ENCODE measurements around the gene TIMMDC1. TPM values are rescaled to one million over a fixed set of nuclear protein-coding genes. Genes with fewer than 3 reads are reported as not detected.

The TIMMDC1 gene
- total and polyA plus RNA-seq, 2 of the 13 experiments (the other 11 are each of a cell fraction or from before 2014, with no cell fraction given): 50.0 to 77.8 TPM

DNA sequence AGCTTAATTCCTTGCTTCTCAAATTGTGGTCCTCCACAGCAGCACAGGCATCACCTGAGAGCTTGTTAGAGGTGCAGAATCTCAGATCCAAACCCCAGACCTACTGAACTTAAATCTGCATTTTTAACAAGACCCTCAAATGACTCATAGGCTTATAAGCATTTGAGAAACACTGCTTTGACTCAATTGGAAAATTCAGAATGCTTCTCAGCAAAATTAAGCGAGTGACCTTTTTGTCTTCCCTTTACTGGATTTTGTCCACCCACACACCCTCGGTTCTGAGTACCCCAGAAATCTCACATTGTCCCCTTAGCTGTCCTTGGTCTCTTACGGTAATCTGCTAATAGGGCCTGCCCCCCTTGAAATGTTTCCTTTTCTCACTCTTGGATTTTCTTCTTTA, 43.2 kb downstream of the TIMMDC1 start:
- intact Hi-C loops (cut with micrococcal nuclease; ENCODE audit: unreplicated experiment): no loop called here
- no TSS peak for BruUV-seq (replicated peaks)
- no peak overlapping the region for H2AFZ ChIP-seq (ENCODE audit: low read length)
- POLR2A ChIA-PET: no interaction called here
- CTCF ChIA-PET (ENCODE audit: low intra/inter-chr PET ratio, low total read pairs): no interaction called here
- FAIRE-seq: no peak
- no peaks in the 10 kb centered on the region for H3K79me2 ChIP-seq (ENCODE audit: insufficient read depth, low read length)
- no peak for DNase-seq (ENCODE audit: low spot score)
- H3K36me3 ChIP-seq (replicated peaks in 1 of 2; ENCODE audit: control insufficient read depth in 1 of 2, insufficient read depth in 2 of 2, low read length in 2 of 2): no peaks in the 10 kb centered on the region
- no peaks in the 10 kb centered on the region for H4K20me1 ChIP-seq (ENCODE audit: insufficient read depth, low read length)
- H3K4me2 ChIP-seq (ENCODE audit: low read depth, low read length): no peak overlapping the region
- H3K27ac ChIP-seq (ENCODE audit: extremely low read length, insufficient read depth, low read length): no peak overlapping the region
- in situ Hi-C loops (cut with HindIII; ENCODE audit: extremely low pct_ligation_motif_present, low pct_unique_long_range_greater_than_20kb): no loop called here
- no peaks in the 10 kb centered on the region for H3K9me3 ChIP-seq (ENCODE audit: low read length)
- ATAC-seq: no peak
- 33% methylated on average over 3 of the region's 3 CpGs for WGBS (ENCODE audit: low lambda C conversion rate)
- no peaks in the 10 kb centered on the region for H3K27me3 ChIP-seq (ENCODE audit: control insufficient read depth in 1 of 2, insufficient read depth in 2 of 2, low read length in 2 of 2)
- no peak overlapping the region for H3K4me3 ChIP-seq (replicated peaks in 1 of 3; ENCODE audit: insufficient read depth in 1 of 3, low read depth in 2 of 3, low read length in 3 of 3)
- H3K9ac ChIP-seq (ENCODE audit: insufficient read depth, low read depth, low read length): no peak overlapping the region
- no peaks in the 10 kb centered on the region for H3K4me1 ChIP-seq (ENCODE audit: insufficient read depth, low read length)
- no peak for TF ChIP-seq CHD4 (IDR thresholded peaks at IDR 0.05; ENCODE audit: borderline replicate concordance, low read length)
- TF ChIP-seq ZNF451 (CRISPR knock-in tag; IDR thresholded peaks at IDR 0.05): no peak
- no peak for TF ChIP-seq SSRP1 (CRISPR knock-in tag; IDR thresholded peaks at IDR 0.05)
- no peak for TF ChIP-seq ZNF251 (CRISPR knock-in tag; IDR thresholded peaks at IDR 0.05)
- TF ChIP-seq CEBPB (IDR thresholded peaks at IDR 0.05; ENCODE audit: borderline replicate concordance, low read depth, low read length): no peak
- TF ChIP-seq NR1H2 (CRISPR knock-in tag; IDR thresholded peaks at IDR 0.05; ENCODE audit: borderline replicate concordance, low read depth): no peak
- TF ChIP-seq, protein P1, sequence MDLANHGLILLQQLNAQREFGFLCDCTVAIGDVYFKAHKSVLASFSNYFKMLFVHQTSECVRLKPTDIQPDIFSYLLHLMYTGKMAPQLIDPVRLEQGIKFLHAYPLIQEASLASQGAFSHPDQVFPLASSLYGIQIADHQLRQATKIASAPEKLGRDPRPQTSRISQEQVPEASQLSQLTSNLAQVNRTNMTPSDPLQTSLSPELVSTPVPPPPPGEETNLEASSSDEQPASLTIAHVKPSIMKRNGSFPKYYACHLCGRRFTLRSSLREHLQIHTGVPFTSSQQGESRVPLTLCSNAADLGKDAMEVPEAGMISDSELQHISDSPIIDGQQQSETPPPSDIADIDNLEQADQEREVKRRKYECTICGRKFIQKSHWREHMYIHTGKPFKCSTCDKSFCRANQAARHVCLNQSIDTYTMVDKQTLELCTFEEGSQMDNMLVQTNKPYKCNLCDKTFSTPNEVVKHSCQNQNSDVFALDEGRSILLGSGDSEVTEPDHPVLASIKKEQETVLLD (CRISPR knock-in tag; IDR thresholded peaks at IDR 0.05; ENCODE audit: low read depth): no peak
- no peak for TF ChIP-seq SP5 (CRISPR knock-in tag; IDR thresholded peaks at IDR 0.05; ENCODE audit: borderline replicate concordance, low read depth)
- TF ChIP-seq, protein P2, sequence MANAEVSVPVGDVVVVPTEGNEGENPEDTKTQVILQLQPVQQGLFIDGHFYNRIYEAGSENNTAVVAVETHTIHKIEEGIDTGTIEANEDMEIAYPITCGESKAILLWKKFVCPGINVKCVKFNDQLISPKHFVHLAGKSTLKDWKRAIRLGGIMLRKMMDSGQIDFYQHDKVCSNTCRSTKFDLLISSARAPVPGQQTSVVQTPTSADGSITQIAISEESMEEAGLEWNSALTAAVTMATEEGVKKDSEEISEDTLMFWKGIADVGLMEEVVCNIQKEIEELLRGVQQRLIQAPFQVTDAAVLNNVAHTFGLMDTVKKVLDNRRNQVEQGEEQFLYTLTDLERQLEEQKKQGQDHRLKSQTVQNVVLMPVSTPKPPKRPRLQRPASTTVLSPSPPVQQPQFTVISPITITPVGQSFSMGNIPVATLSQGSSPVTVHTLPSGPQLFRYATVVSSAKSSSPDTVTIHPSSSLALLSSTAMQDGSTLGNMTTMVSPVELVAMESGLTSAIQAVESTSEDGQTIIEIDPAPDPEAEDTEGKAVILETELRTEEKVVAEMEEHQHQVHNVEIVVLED (CRISPR knock-in tag; IDR thresholded peaks at IDR 0.05; ENCODE audit: borderline replicate concordance): no peak
- TF ChIP-seq, protein P3, sequence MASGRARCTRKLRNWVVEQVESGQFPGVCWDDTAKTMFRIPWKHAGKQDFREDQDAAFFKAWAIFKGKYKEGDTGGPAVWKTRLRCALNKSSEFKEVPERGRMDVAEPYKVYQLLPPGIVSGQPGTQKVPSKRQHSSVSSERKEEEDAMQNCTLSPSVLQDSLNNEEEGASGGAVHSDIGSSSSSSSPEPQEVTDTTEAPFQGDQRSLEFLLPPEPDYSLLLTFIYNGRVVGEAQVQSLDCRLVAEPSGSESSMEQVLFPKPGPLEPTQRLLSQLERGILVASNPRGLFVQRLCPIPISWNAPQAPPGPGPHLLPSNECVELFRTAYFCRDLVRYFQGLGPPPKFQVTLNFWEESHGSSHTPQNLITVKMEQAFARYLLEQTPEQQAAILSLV (CRISPR knock-in tag; IDR thresholded peaks at IDR 0.05; ENCODE audit: borderline replicate concordance): no peak
- TF ChIP-seq CREB1 (IDR thresholded peaks at IDR 0.05): no peak
- TF ChIP-seq CREB1 (CRISPR knock-in tag; IDR thresholded peaks at IDR 0.05): no peak
- TF ChIP-seq ZFYVE20 (CRISPR knock-in tag; IDR thresholded peaks at IDR 0.05; ENCODE audit: borderline replicate concordance, low read depth): no peak
- TF ChIP-seq IRX3 (CRISPR knock-in tag; IDR thresholded peaks at IDR 0.05; ENCODE audit: borderline replicate concordance, low read depth): no peak
- TF ChIP-seq, protein P4, sequence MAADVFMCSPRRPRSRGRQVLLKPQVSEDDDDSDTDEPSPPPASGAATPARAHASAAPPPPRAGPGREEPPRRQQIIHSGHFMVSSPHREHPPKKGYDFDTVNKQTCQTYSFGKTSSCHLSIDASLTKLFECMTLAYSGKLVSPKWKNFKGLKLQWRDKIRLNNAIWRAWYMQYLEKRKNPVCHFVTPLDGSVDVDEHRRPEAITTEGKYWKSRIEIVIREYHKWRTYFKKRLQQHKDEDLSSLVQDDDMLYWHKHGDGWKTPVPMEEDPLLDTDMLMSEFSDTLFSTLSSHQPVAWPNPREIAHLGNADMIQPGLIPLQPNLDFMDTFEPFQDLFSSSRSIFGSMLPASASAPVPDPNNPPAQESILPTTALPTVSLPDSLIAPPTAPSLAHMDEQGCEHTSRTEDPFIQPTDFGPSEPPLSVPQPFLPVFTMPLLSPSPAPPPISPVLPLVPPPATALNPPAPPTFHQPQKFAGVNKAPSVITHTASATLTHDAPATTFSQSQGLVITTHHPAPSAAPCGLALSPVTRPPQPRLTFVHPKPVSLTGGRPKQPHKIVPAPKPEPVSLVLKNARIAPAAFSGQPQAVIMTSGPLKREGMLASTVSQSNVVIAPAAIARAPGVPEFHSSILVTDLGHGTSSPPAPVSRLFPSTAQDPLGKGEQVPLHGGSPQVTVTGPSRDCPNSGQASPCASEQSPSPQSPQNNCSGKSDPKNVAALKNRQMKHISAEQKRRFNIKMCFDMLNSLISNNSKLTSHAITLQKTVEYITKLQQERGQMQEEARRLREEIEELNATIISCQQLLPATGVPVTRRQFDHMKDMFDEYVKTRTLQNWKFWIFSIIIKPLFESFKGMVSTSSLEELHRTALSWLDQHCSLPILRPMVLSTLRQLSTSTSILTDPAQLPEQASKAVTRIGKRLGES (CRISPR knock-in tag; IDR thresholded peaks at IDR 0.05; ENCODE audit: borderline replicate concordance): no peak
- no peak for TF ChIP-seq ZNF652 (CRISPR knock-in tag; IDR thresholded peaks at IDR 0.05; ENCODE audit: borderline replicate concordance, low read depth)

All from HepG2 (cell line).